Neural cell (in vitro differentiated cells): ENCODE results near the gene SPTBN1. TPM values are rescaled to one million over a fixed set of nuclear protein-coding genes. Genes with fewer than 3 reads are reported as not detected.

Source experiments
- H2AFZ ChIP-seq: fragments of 200-600, 300-800 bp; sonication (generic), shearing (Covaris generic); 2 replicates; pipeline ENCODE4 v1.6.0; 2014; ENCODE audit warnings: low read depth, mild to moderate bottlenecking, antibody characterized with exemption, low read length, moderate library complexity
- H3F3A ChIP-seq: fragments of 200-600 bp; shearing (Covaris generic); 2 replicates; pipeline ENCODE4 v1.6.1; 2016; ENCODE audit warnings: mild to moderate bottlenecking, moderate library complexity, mixed read lengths, antibody characterized with exemption, low read length; ENCODE audit not compliant: insufficient read depth, poor library complexity, severe bottlenecking
- H3K27ac ChIP-seq: fragments of 200-600, 300-800 bp; sonication (generic), shearing (Covaris generic); 2 replicates; pipeline ENCODE4 v1.5.1; 2014; ENCODE audit warnings: mild to moderate bottlenecking, low read length, moderate library complexity
- H3K27me3 ChIP-seq: fragments of 300-800, 200-600 bp; sonication (generic), shearing (Covaris generic); 2 replicates; pipeline ENCODE4 v1.6.0; 2014; ENCODE audit warnings: mild to moderate bottlenecking, low read depth, low read length, moderate library complexity; ENCODE audit not compliant: insufficient read depth
- H3K36me3 ChIP-seq: fragments of 300-800, 200-600 bp; sonication (generic), shearing (Covaris generic); 2 replicates; pipeline ENCODE4 v1.5.1; 2014; ENCODE audit warnings: mild to moderate bottlenecking, antibody characterized with exemption, low read length, moderate library complexity; ENCODE audit not compliant: insufficient read depth
- H3K4me2 ChIP-seq: fragments of 300-800, 200-600 bp; sonication (generic), shearing (Covaris generic); 2 replicates; pipeline ENCODE4 v1.6.0; 2014; ENCODE audit warnings: mild to moderate bottlenecking, low read length
- H3K4me3 ChIP-seq: fragments of 300-800, 200-600 bp; sonication (generic), shearing (Covaris generic); 2 replicates; pipeline ENCODE4 v1.5.1; 2014; ENCODE audit warnings: mild to moderate bottlenecking, low read length, moderate library complexity
- H3K79me2 ChIP-seq: fragments of 200-600 bp; shearing (Covaris generic); replicated peaks from 2 replicates; pipeline ENCODE4 v1.6.0; 2014; ENCODE audit warnings: mild to moderate bottlenecking, low read length, moderate library complexity; ENCODE audit not compliant: insufficient read depth
- H3K9ac ChIP-seq: fragments of 300-800, 200-600 bp; sonication (generic), shearing (Covaris generic); 2 replicates; pipeline ENCODE4 v1.6.1; 2016; ENCODE audit warnings: mild to moderate bottlenecking, low read length, mixed read lengths
- H3K9me2 ChIP-seq: fragments of 200-600 bp; shearing (Covaris generic); 2 replicates; pipeline ENCODE4 v1.6.1; 2016; ENCODE audit warnings: mild to moderate bottlenecking, low read length, mixed read lengths; ENCODE audit not compliant: insufficient read depth
- H3K9me3 ChIP-seq: fragments of 200-600, 300-800 bp; sonication (generic), shearing (Covaris generic); 2 replicates; pipeline ENCODE4 v1.6.1; 2016; ENCODE audit warnings: mild to moderate bottlenecking, mixed run types, low read length, moderate library complexity, mixed read lengths
- H4K20me1 ChIP-seq: fragments of 200-600 bp; shearing (Covaris generic); 2 replicates; pipeline ENCODE4 v1.6.1; 2016; ENCODE audit warnings: mild to moderate bottlenecking, mixed run types; ENCODE audit not compliant: insufficient read depth
- EP300 ChIP-seq: fragments of 450-650 bp; conservative IDR thresholded peaks from 2 replicates; pipeline ENCODE4 v1.6.1; 2014; ENCODE audit warnings: antibody characterized with exemption, mild to moderate bottlenecking, moderate library complexity; ENCODE audit not compliant: poor library complexity, severe bottlenecking
- EZH2 ChIP-seq: fragments of 200-600, 300-800 bp; shearing (Covaris generic), sonication (generic); IDR thresholded peaks from 2 replicates; pipeline ENCODE4 v1.6.1; 2014; ENCODE audit warnings: antibody characterized with exemption, low read length, borderline replicate concordance, mild to moderate bottlenecking; ENCODE audit not compliant: insufficient read depth, poor library complexity, severe bottlenecking
- MXI1 ChIP-seq: fragments of 450-650 bp; conservative IDR thresholded peaks from 2 replicates; pipeline ENCODE4 v1.6.1; 2014; ENCODE audit warnings: antibody characterized with exemption, mild to moderate bottlenecking; ENCODE audit not compliant: poor library complexity, severe bottlenecking
- POLR2AphosphoS5 ChIP-seq: IDR thresholded peaks from 2 replicates; pipeline ENCODE4 v1.6.1; 2012
- RAD21 ChIP-seq: fragments of 450-650 bp; conservative IDR thresholded peaks from 2 replicates; pipeline ENCODE4 v1.6.1; 2014; ENCODE audit warnings: antibody characterized with exemption, mild to moderate bottlenecking, moderate library complexity
- REST ChIP-seq: IDR thresholded peaks from 2 replicates; pipeline ENCODE4 v1.6.1; 2012; ENCODE audit warnings: borderline replicate concordance
- SMC3 ChIP-seq: fragments of 450-650 bp; conservative IDR thresholded peaks from 2 replicates; pipeline ENCODE4 v1.6.1; 2014; ENCODE audit warnings: antibody characterized with exemption, mild to moderate bottlenecking, moderate library complexity; ENCODE audit not compliant: poor library complexity
- TAF1 ChIP-seq: IDR thresholded peaks from 2 replicates; pipeline ENCODE4 v1.6.1; 2012; ENCODE audit warnings: low read depth
- polyA plus RNA-seq: library from polyadenylated mRNA; depleted of rRNA; stranded (reverse); fragments of >200 nt; gene quantifications from 2 replicates; pipeline ENCODE4 v1.2.3, GENCODE V29; 2014
- TF ChIP-seq, protein P1 (sequence below): fragments of 450-650 bp; IDR thresholded peaks from 2 replicates; pipeline ENCODE4 v1.5.1; 2014; ENCODE audit warnings: antibody characterized with exemption, mild to moderate bottlenecking, moderate library complexity; ENCODE audit not compliant: poor library complexity, severe bottlenecking

Gene SPTBN1
- polyA plus RNA-seq, 1 donor from 2014 or later, result 92.1 TPM

- H3F3A ChIP-seq, result peaks cover 10% of the 10 kb centered on the region
- no peak overlapping the region for H2AFZ ChIP-seq
- H3K4me2 ChIP-seq, result peak overlapping the region; percentile 76
- H3K27ac ChIP-seq, result no peak overlapping the region
- peaks cover 26% of the 10 kb centered on the region for H3K79me2 ChIP-seq
- H3K27me3 ChIP-seq, result no peaks in the 10 kb centered on the region
- no peaks in the 10 kb centered on the region for H3K36me3 ChIP-seq
- H3K4me3 ChIP-seq, result peak overlapping the region; percentile 88
- H3K9me2 ChIP-seq, result no peaks in the 10 kb centered on the region
- H4K20me1 ChIP-seq, result no peaks in the 10 kb centered on the region
- H3K9ac ChIP-seq, result no peak overlapping the region
- TF ChIP-seq TAF1 (no peak), RAD21 (no peak), EP300 (no peak), POLR2AphosphoS5 (no peak), SMC3 (no peak), EZH2 (no peak), REST (no peak), MXI1 (no peak)
- TF ChIP-seq, protein P1, sequence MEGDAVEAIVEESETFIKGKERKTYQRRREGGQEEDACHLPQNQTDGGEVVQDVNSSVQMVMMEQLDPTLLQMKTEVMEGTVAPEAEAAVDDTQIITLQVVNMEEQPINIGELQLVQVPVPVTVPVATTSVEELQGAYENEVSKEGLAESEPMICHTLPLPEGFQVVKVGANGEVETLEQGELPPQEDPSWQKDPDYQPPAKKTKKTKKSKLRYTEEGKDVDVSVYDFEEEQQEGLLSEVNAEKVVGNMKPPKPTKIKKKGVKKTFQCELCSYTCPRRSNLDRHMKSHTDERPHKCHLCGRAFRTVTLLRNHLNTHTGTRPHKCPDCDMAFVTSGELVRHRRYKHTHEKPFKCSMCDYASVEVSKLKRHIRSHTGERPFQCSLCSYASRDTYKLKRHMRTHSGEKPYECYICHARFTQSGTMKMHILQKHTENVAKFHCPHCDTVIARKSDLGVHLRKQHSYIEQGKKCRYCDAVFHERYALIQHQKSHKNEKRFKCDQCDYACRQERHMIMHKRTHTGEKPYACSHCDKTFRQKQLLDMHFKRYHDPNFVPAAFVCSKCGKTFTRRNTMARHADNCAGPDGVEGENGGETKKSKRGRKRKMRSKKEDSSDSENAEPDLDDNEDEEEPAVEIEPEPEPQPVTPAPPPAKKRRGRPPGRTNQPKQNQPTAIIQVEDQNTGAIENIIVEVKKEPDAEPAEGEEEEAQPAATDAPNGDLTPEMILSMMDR, result no peak
- no peaks in the 10 kb centered on the region for H3K9me3 ChIP-seq
These were observed 104.9 kb downstream of the SPTBN1 start for GRCh38 chr2:54561010-54561409.

GRCh38 chr2:54564439-54564838 lies 108.3 kb downstream of the SPTBN1 start:
- H3K4me3 ChIP-seq, result no peak overlapping the region
- H3K9me3 ChIP-seq, result no peaks in the 10 kb centered on the region
- TF ChIP-seq POLR2AphosphoS5 (no peak), MXI1 (no peak), TAF1 (no peak), EP300 (no peak), RAD21 (no peak), REST (no peak), SMC3 (no peak), EZH2 (no peak)
- TF ChIP-seq, protein P1, result no peak
- peaks cover 33% of the 10 kb centered on the region for H3K79me2 ChIP-seq
- no peak overlapping the region for H3K9ac ChIP-seq
- H3K27ac ChIP-seq, result no peak overlapping the region
- no peaks in the 10 kb centered on the region for H3K27me3 ChIP-seq
- H3K9me2 ChIP-seq, result no peaks in the 10 kb centered on the region
- H2AFZ ChIP-seq, result no peak overlapping the region
- peaks cover 2% of the 10 kb centered on the region for H3F3A ChIP-seq
- no peaks in the 10 kb centered on the region for H3K36me3 ChIP-seq
- H4K20me1 ChIP-seq, result peaks cover 3% of the 10 kb centered on the region
- no peak overlapping the region for H3K4me2 ChIP-seq
